GM12878 (cell line): ENCODE results near the gene TENT4B. TPM values are rescaled to one million over a fixed set of nuclear protein-coding genes. Genes with fewer than 3 reads are reported as not detected.

Source experiments
- BHLHE40 ChIP-seq, 2 experiments: fragments of 450-650 bp in 1 of 2; IDR thresholded peaks; 2 replicates each; pipeline ENCODE4 v1.6.1; 2011 to 2017; ENCODE audit warnings: low read depth in 2 of 2, borderline replicate concordance in 1 of 2, improper control_type of control experiment in 1 of 2, low read length in 1 of 2, mild to moderate bottlenecking in 1 of 2
- CHD1 ChIP-seq: IDR thresholded peaks from 2 replicates; pipeline ENCODE4 v1.6.1; 2012; ENCODE audit warnings: low read depth, low read length, improper control_type of control experiment
- GATAD2B ChIP-seq: fragments of 450-650 bp; conservative IDR thresholded peaks from 2 replicates; pipeline ENCODE4 v1.6.1; 2017; ENCODE audit warnings: low read depth, mild to moderate bottlenecking, moderate library complexity
- HCFC1 ChIP-seq: fragments of 150-350 bp; IDR thresholded peaks from 2 replicates; pipeline ENCODE4 v1.6.1; 2014; ENCODE audit warnings: low read length
- JUNB ChIP-seq: IDR thresholded peaks from 2 replicates; pipeline ENCODE4 v1.6.1; 2016; ENCODE audit warnings: antibody characterized with exemption, mild to moderate bottlenecking
- KDM1A ChIP-seq: fragments of 200-600 bp; sonication (generic); IDR thresholded peaks from 2 replicates; pipeline ENCODE4 v1.6.1; 2016; ENCODE audit warnings: borderline replicate concordance
- POLR2A ChIP-seq: IDR thresholded peaks from 2 replicates; pipeline ENCODE4 v1.6.1; 2011; ENCODE audit warnings: low read depth, mild to moderate bottlenecking, low read length
- RB1 ChIP-seq: fragments of 450-650 bp; formaldehyde crosslinking; IDR thresholded peaks from 2 replicates; pipeline ENCODE4 v1.6.1; 2017; ENCODE audit warnings: mild to moderate bottlenecking, borderline replicate concordance
- ZNF274 ChIP-seq: IDR thresholded peaks from one replicate; pipeline ENCODE4 v1.8.0; 2011; ENCODE audit not compliant: insufficient read length, insufficient read depth
- ZSCAN29 ChIP-seq: fragments of 450-650 bp; IDR thresholded peaks from 2 replicates; pipeline ENCODE4 v1.6.1; 2017; ENCODE audit warnings: mild to moderate bottlenecking, moderate library complexity
- polyA plus RNA-seq, 11 experiments: library from polyadenylated mRNA; depleted of rRNA in 4 of 11; unstranded in 6 of 11; stranded (reverse) in 5 of 11; fragments of >200 nt; fragmentation: Nextera tagmentation in 4 of 11; fragmentation: Illumina TruSeq in 1 of 11; extraction: Ambion mirVana in 4 of 11; extraction: Trizol in 1 of 11; gene quantifications; 1 replicate in 1 of 11; 2 replicates in 10 of 11; pipeline versions ENCODE4 v1.2.1 to v1.2.3, GENCODE V29; 2011 to 2016; ENCODE audit warnings: inconsistent platforms in 2 of 11, missing spikeins in 2 of 11, low read depth in 1 of 11
- total RNA-seq, 4 experiments: library from RNA; depleted of rRNA in 3 of 4; stranded (reverse); fragments of >200 nt in 3 of 4; fragmentation: Illumina TruSeq in 1 of 4; extraction: Trizol in 1 of 4; gene quantifications; 2 replicates each; pipeline versions ENCODE4 v1.2.1 to v1.2.3, GENCODE V29; 2013 to 2021
- TF ChIP-seq, protein P1 (sequence below): fragments of 450-650 bp; IDR thresholded peaks from 2 replicates; pipeline ENCODE4 v1.6.1; 2017; ENCODE audit warnings: low read depth, mild to moderate bottlenecking, moderate library complexity
- TF ChIP-seq, protein P2 (sequence below): fragments of 450-650 bp; formaldehyde crosslinking; IDR thresholded peaks from 2 replicates; pipeline ENCODE4 v1.4.0; 2020; ENCODE audit warnings: mild to moderate bottlenecking, moderate library complexity

TENT4B gene
- total and polyA plus RNA-seq, 10 of the 15 experiments (the other 5 are each of a cell fraction or from before 2014, with no cell fraction given) = 4.4 to 16.7 (median 10.8) TPM

DNA sequence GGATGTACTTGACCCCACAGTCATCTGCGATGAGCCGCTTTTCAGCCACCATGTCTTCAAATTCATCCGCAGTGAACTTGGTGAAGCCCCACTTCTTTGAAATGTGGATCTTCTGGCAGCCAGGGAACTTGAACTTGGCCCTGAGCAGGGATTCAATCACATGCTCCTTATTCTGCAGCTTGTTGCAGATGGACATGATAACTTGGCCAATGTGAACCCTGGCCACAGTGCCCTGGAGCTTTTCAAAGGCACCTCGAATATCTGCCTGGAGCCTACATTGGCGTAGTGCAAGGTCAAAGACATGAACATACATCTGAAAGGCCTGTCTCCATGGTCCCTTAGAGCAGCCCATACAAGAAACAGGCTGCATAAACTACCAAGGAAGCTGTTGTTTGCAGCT lies 1.8 kb upstream of the TENT4B start (continued):
- TF ChIP-seq ZSCAN29 (no peak), POLR2A (no peak), GATAD2B (no peak), JUNB (no peak), HCFC1 (no peak), BHLHE40 (IDR thresholded peaks at IDR 0.05; ENCODE audit: borderline replicate concordance in 1 of 2, low read depth in 2 of 2, low read length in 1 of 2) (no peak), ZNF274 (no peak), KDM1A (no peak), RB1 (no peak), CHD1 (no peak)
- TF ChIP-seq, protein P1, sequence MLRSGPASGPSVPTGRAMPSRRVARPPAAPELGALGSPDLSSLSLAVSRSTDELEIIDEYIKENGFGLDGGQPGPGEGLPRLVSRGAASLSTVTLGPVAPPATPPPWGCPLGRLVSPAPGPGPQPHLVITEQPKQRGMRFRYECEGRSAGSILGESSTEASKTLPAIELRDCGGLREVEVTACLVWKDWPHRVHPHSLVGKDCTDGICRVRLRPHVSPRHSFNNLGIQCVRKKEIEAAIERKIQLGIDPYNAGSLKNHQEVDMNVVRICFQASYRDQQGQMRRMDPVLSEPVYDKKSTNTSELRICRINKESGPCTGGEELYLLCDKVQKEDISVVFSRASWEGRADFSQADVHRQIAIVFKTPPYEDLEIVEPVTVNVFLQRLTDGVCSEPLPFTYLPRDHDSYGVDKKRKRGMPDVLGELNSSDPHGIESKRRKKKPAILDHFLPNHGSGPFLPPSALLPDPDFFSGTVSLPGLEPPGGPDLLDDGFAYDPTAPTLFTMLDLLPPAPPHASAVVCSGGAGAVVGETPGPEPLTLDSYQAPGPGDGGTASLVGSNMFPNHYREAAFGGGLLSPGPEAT = no peak
- TF ChIP-seq, protein P2, sequence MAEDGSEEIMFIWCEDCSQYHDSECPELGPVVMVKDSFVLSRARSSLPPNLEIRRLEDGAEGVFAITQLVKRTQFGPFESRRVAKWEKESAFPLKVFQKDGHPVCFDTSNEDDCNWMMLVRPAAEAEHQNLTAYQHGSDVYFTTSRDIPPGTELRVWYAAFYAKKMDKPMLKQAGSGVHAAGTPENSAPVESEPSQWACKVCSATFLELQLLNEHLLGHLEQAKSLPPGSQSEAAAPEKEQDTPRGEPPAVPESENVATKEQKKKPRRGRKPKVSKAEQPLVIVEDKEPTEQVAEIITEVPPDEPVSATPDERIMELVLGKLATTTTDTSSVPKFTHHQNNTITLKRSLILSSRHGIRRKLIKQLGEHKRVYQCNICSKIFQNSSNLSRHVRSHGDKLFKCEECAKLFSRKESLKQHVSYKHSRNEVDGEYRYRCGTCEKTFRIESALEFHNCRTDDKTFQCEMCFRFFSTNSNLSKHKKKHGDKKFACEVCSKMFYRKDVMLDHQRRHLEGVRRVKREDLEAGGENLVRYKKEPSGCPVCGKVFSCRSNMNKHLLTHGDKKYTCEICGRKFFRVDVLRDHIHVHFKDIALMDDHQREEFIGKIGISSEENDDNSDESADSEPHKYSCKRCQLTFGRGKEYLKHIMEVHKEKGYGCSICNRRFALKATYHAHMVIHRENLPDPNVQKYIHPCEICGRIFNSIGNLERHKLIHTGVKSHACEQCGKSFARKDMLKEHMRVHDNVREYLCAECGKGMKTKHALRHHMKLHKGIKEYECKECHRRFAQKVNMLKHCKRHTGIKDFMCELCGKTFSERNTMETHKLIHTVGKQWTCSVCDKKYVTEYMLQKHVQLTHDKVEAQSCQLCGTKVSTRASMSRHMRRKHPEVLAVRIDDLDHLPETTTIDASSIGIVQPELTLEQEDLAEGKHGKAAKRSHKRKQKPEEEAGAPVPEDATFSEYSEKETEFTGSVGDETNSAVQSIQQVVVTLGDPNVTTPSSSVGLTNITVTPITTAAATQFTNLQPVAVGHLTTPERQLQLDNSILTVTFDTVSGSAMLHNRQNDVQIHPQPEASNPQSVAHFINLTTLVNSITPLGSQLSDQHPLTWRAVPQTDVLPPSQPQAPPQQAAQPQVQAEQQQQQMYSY (CRISPR knock-in tag) = no peak
- TF ChIP-seq, all 136 proteins: peak for 0
